Panc1 (cell line): ENCODE measurements around the gene HNRNPC. TPM values are rescaled to one million over a fixed set of nuclear protein-coding genes. Genes with fewer than 3 reads are reported as not detected.

Source experiments
- ATAC-seq: fragments of 200-7000 bp; cut with Tn5 transposase; 2 replicates; pipeline ENCODE4 v1.9.1; 2020; ENCODE audit warnings: mild to moderate bottlenecking, moderate library complexity
- BruUV-seq: library from RNA; stranded (reverse); fragments of 400-500 nt; replicated peaks from 2 replicates; lab custom pipeline; 2021; lab: Mats Ljungman, UMichigan
- CTCF ChIA-PET: fragments of 300-600 bp; sonication (Branson Sonifier 250); formaldehyde crosslinking; loops from one replicate; lab custom pipeline; 2022; ENCODE audit warnings: antibody characterized with exemption; lab: Charles Lee
- POLR2A ChIA-PET: fragments of 300-600 bp; sonication (Branson Sonifier 250); formaldehyde crosslinking; loops from one replicate; lab custom pipeline; 2022; ENCODE audit warnings: antibody characterized with exemption; lab: Charles Lee
- DNase-seq: peaks from one replicate; pipeline ENCODE4 v3.0.0-alpha.2; 2010; ENCODE audit warnings: low read depth, low spot score
- H3K27ac ChIP-seq: 2 replicates; pipeline ENCODE4 v1.5.1; 2011; ENCODE audit warnings: mild to moderate bottlenecking, low read length, inconsistent platforms
- H3K27me3 ChIP-seq: fragments of 200-500 bp; sonication (Bioruptor generic); 2 replicates; pipeline ENCODE4 v1.6.0; 2014; ENCODE audit warnings: low read length, inconsistent platforms; ENCODE audit not compliant: control insufficient read depth, insufficient read depth
- H3K36me3 ChIP-seq: fragments of 200-500 bp; sonication (Bioruptor generic); 2 replicates; pipeline ENCODE4 v1.5.1; 2014; ENCODE audit warnings: inconsistent platforms, mild to moderate bottlenecking, low read length, moderate library complexity; ENCODE audit not compliant: control insufficient read depth, insufficient read depth
- H3K4me1 ChIP-seq: 2 replicates; pipeline ENCODE4 v1.5.1; 2011; ENCODE audit warnings: inconsistent platforms, mild to moderate bottlenecking, low read length, moderate library complexity; ENCODE audit not compliant: control insufficient read depth, insufficient read depth
- H3K4me3 ChIP-seq, 2 experiments: 2 replicates each; pipeline ENCODE4 v1.5.1; 2011 to 2012; ENCODE audit warnings: low read depth in 2 of 2, low read length in 2 of 2, mild to moderate bottlenecking in 2 of 2, inconsistent platforms in 1 of 2, moderate library complexity in 1 of 2
- H3K9me3 ChIP-seq: fragments of 200-500 bp; sonication (Bioruptor generic); 2 replicates; pipeline ENCODE4 v1.5.1; 2014; ENCODE audit warnings: low read depth, mild to moderate bottlenecking, inconsistent platforms, low read length, moderate library complexity; ENCODE audit not compliant: control insufficient read depth, insufficient read depth
- POLR2AphosphoS5 ChIP-seq: IDR thresholded peaks from 2 replicates; pipeline ENCODE4 v1.6.1; 2012; ENCODE audit warnings: mild to moderate bottlenecking, low read depth, low read length, moderate library complexity
- SIN3A ChIP-seq: IDR thresholded peaks from 2 replicates; pipeline ENCODE4 v1.6.1; 2012; ENCODE audit warnings: low read depth, mild to moderate bottlenecking, low read length, moderate library complexity, borderline replicate concordance; ENCODE audit not compliant: insufficient read depth
- TCF7L2 ChIP-seq: IDR thresholded peaks from 2 replicates; pipeline ENCODE4 v1.6.1; 2011; ENCODE audit warnings: mild to moderate bottlenecking, low read depth, low read length, inconsistent platforms
- in situ Hi-C: cut with HindIII; loops from 2 replicates; pipeline ENCODE4 v1.10.0; 2016; ENCODE audit warnings: low sequenced_read_pairs, low pct_unique_long_range_greater_than_20kb
- intact Hi-C: fragments of 100-400 bp; cut with micrococcal nuclease; formaldehyde crosslinking; loops from one replicate; pipeline ENCODE4 v1.10.0; 2022; ENCODE audit not compliant: unreplicated experiment
- total RNA-seq: library from RNA; stranded (reverse); gene quantifications from one replicate; pipeline ENCODE4 v1.2.1, GENCODE V29; 2021; ENCODE audit not compliant: unreplicated experiment
- TF ChIP-seq, protein P1 (sequence below): fragments of 450-650 bp; IDR thresholded peaks from 2 replicates; pipeline ENCODE4 v1.5.1; 2017; ENCODE audit warnings: mild to moderate bottlenecking
- TF ChIP-seq, protein P2 (sequence below), 2 experiments: IDR thresholded peaks; 2 replicates each; pipeline ENCODE4 v1.6.1; 2011 to 2012; ENCODE audit warnings: low read depth in 2 of 2, control low read depth in 1 of 2, low read length in 1 of 2, mild to moderate bottlenecking in 1 of 2, moderate library complexity in 1 of 2; ENCODE audit not compliant: insufficient read depth in 1 of 2

The HNRNPC gene
- total RNA-seq, 1 experiment from 2014 or later, result 537 TPM

DNA sequence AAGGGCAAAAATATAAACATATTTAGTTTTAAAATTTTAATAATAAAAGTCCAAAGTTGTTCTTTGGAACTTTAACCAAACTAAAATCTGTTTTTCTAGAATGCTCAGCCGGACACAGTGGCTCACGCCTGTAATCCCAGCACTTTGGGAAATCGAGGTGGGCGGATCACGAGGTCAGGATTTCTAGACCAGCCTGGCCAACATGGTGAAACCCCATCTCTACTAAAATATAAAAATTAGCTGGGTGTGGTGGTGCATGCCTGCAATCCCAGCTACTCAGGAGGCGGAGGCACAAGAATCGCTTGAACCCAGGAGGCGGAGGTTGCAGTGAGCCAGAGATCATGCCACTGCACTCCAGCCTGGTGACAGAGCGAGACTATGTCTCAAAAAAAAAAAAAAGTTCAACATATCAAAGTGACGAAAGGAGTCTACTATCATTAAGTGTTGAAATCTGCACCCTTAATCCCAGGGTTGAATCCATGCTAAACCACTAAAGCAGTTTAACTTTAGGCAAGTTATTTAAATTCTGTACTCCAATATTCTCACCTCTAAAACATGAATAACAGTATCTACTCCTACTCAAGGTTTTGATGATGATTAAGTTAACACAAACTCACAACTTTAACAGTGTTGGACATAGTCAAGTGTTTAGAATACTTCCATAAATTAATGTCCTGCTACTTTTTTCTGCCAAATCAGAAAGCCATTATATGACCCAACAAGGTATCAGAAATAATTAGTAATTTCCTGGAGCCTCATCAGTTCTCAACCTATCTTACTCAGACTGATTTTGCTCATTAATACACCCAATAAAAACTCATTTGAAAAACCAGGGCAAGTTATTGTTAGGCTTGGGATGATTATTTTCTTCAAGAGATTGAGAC is 11.0 kb downstream of the HNRNPC start:
- Histone ChIP-seq H3K4me3 (no peak overlapping the region), H3K4me1 (peaks cover 22% of the 10 kb centered on the region), H3K36me3 (peaks cover 40% of the 10 kb centered on the region), H3K27me3 (no peaks in the 10 kb centered on the region), H3K27ac (no peak overlapping the region), H3K9me3 (no peaks in the 10 kb centered on the region)
- ChIA-PET CTCF (no interaction called here), POLR2A (interaction anchor here (0.6 kb wide), 2 partner anchors 88 to 117 kb away, joined by 3 read pairs; no protein-coding TSS in a partner anchor)
- in situ Hi-C loops, result no loop called here
- ATAC-seq (no peak), DNase-seq (no peak)
- intact Hi-C loops, result no loop called here
- TF ChIP-seq SIN3A, result no peak
- TF ChIP-seq, protein P1, sequence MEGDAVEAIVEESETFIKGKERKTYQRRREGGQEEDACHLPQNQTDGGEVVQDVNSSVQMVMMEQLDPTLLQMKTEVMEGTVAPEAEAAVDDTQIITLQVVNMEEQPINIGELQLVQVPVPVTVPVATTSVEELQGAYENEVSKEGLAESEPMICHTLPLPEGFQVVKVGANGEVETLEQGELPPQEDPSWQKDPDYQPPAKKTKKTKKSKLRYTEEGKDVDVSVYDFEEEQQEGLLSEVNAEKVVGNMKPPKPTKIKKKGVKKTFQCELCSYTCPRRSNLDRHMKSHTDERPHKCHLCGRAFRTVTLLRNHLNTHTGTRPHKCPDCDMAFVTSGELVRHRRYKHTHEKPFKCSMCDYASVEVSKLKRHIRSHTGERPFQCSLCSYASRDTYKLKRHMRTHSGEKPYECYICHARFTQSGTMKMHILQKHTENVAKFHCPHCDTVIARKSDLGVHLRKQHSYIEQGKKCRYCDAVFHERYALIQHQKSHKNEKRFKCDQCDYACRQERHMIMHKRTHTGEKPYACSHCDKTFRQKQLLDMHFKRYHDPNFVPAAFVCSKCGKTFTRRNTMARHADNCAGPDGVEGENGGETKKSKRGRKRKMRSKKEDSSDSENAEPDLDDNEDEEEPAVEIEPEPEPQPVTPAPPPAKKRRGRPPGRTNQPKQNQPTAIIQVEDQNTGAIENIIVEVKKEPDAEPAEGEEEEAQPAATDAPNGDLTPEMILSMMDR, result no peak
- TF ChIP-seq TCF7L2, result no peak
- no peak for TF ChIP-seq POLR2AphosphoS5
- TF ChIP-seq, protein P2, sequence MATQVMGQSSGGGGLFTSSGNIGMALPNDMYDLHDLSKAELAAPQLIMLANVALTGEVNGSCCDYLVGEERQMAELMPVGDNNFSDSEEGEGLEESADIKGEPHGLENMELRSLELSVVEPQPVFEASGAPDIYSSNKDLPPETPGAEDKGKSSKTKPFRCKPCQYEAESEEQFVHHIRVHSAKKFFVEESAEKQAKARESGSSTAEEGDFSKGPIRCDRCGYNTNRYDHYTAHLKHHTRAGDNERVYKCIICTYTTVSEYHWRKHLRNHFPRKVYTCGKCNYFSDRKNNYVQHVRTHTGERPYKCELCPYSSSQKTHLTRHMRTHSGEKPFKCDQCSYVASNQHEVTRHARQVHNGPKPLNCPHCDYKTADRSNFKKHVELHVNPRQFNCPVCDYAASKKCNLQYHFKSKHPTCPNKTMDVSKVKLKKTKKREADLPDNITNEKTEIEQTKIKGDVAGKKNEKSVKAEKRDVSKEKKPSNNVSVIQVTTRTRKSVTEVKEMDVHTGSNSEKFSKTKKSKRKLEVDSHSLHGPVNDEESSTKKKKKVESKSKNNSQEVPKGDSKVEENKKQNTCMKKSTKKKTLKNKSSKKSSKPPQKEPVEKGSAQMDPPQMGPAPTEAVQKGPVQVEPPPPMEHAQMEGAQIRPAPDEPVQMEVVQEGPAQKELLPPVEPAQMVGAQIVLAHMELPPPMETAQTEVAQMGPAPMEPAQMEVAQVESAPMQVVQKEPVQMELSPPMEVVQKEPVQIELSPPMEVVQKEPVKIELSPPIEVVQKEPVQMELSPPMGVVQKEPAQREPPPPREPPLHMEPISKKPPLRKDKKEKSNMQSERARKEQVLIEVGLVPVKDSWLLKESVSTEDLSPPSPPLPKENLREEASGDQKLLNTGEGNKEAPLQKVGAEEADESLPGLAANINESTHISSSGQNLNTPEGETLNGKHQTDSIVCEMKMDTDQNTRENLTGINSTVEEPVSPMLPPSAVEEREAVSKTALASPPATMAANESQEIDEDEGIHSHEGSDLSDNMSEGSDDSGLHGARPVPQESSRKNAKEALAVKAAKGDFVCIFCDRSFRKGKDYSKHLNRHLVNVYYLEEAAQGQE (IDR thresholded peaks at IDR 0.05; ENCODE audit: insufficient read depth in 1 of 2, low read depth in 2 of 2, low read length in 1 of 2), result no peak
- BruUV-seq, result no TSS peak

DNA sequence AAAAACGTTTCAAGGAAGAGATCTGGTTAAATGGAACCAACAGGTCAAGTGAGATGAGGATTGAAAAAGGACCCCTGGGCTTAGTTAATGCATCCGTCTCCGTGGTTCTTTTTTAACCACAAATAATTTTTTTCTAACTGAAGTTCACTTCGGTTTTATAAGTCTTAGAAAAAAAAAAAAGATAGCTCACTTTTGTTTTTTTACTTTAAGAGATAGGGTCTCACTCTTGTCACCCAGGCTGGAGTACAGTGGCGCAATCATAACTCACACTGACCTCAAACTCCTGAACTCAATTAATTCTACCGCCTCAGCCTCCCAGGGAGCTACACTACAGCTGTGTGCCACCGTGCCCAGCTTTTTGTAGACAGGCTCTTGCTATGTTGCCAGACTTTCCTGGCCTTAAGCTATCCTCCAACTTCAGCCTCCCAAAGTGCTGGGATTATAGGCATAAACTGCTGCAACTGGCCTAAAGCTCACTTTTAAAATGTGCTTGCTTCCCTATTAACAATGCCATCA is 11.8 kb downstream of the HNRNPC start:
- CTCF ChIA-PET, result no interaction called here
- Histone ChIP-seq H3K4me3 (no peak overlapping the region), H3K36me3 (peaks cover 36% of the 10 kb centered on the region), H3K9me3 (no peaks in the 10 kb centered on the region), H3K27ac (no peak overlapping the region), H3K27me3 (no peaks in the 10 kb centered on the region), H3K4me1 (peaks cover 17% of the 10 kb centered on the region)
- TF ChIP-seq TCF7L2, result no peak
- no TSS peak for BruUV-seq
- POLR2A ChIA-PET, result interaction anchor here (0.6 kb wide), 2 partner anchors 89 to 117 kb away, joined by 3 read pairs; no protein-coding TSS in a partner anchor
- no peak for DNase-seq
- intact Hi-C loops (no loop called here), in situ Hi-C loops (no loop called here)
- no peak for ATAC-seq
